ENCODE measurements around the gene CHID1. TPM values are rescaled to one million over a fixed set of nuclear protein-coding genes. Genes with fewer than 3 reads are reported as not detected.

Gene CHID1
- polyA plus RNA-seq, 12 donors = 45.9 to 70.1 (median 58.2) TPM; not detected in 1

DNA sequence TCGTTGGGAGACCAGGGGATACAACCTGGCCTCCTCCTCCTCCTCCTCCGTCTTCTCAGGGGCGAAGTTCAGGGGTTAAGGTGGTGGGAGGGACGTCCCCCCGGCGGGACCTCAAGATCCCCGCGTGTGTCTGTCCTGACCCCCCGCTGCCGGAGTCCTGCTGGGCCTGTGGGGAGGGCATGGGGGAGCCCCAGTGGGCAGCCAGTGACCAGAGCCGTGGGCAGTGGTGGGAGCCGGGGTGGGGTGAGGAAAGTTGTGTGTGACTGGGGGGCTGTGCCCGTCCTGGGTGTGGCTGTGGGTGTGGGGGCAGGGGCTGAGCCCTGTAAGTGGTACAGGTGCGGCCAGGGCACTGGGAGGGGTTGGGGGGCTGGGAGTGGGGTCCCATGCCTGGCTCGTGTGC lies 57.8 kb downstream of the CHID1 start:
- no peak for DNase-seq

DNA sequence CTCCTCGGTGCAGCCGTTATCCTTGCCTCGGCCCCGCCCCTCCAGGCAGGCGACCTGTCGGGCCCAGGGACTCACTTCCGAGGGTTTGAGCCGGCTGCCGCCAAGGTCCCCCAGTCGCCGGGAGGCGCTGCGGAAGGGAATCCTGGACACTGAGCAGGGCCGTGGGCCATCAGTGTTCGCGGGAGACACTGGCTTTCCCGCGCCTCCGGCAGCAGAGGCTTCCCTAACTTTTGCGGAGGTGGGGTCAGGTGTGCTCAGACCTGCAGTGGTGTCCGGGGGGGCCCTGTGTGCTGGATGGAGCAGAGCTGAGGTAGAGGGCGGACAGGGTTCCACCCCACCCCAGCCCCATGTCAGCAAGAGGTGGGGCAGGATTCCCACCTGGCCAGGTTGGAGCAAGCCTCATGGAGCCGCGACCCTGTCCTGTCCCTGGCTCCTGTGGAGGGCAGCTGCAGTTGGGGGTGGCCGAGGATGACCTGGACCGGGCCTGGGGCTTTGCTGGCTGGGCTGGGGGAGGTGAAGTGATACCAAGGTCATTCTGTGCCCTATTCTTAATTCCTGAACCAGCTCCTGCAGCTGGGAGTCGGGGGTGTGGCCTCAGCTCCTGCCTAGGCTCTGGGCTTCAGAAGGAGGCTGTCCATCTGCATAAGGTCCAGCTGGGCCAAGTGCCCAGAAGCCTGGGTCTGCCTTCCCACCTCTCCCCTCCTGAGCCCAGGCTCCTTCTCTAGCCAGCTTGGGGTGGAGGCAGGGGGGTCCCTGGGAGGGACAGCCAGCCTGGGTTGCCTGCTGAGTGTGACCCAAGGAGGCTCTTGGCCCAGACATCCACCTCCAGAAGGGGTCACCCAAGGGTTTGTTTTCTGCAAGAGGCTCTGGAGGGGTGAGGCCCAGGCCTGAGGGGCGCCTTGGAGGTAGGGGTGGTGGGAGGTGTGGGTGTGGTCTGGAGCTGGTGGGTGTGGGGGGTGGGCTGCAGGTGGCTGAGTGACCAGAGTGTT lies 59.5 kb downstream of the CHID1 start:
- no peak for DNase-seq

DNA sequence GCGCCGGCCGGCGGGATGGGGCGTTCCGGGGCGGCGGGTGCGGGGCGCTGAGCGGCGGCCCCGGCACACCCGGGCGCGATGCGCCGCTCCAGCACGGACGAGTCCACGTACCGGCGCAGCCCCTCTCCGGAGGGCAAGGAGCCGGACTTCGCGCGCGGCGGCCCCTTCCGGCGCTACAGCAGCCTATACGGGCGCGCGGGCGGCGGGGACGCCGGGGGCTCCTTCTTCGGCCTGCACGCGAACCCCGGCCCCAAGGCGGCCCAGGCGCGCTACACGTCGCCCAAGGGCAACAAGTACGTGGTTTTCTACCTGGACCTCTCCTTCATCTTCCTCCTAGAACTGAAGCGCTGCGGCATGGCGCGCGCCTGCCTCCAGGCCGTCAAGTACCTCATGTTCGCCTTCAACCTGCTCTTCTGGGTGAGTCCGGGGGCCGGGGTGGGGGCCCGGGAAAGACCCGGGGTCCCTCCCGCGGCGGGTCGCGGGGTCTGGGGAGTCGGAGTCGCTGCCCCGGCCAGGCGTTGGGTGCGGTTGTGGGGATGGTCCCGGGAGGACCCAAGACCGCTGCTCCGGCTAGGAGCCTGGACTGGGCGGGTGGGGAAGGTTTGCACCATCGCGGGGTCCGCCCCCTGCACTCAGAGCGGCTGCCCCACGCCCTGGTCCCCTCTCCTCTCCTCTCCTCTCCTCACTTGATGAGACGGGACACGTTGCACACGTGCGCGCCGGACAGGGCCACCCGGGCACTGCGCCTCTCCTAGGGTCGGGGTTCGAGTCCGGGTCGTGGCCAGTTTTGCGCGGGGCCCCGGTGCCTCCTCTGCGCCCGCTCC lies 60.4 kb downstream of the CHID1 start:
- no peak for DNase-seq

DNA sequence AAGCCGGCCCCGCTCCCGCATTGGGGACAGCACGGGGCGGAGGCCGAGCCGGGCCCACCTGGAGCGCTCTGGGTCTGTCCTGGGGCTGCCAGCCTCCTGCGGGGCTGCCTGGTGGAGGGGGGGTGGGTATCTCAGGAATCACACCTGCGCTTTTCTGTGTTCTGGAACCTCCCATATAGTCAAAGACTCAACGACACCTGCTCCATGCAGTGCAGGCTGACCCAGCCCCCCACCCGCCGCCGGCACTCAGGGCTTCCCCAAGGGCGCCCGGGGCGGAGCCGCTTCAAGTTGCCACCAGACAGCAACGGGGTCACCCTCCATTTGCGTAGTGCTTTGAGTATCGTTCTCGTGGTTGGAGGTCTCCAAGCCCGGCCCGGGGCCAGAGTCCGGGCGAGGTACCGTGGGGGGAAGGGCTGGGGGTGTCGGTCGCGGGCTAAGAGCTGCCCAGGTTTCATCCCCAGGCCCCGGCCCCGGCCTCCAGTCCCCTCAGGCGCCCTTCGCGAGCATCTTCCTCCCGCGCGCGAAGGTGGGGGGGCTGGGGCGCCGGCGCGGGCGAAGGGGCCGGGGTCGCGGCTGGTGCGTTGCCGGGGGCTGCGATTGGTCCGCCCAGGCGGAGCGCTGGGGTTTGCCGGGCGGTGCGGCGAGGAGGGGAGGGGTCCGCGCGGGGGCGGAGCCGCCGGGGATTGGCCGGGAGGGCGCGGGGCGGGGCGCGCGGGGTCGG lies 61.3 kb downstream of the CHID1 start:
- DNase-seq = no peak

DNA sequence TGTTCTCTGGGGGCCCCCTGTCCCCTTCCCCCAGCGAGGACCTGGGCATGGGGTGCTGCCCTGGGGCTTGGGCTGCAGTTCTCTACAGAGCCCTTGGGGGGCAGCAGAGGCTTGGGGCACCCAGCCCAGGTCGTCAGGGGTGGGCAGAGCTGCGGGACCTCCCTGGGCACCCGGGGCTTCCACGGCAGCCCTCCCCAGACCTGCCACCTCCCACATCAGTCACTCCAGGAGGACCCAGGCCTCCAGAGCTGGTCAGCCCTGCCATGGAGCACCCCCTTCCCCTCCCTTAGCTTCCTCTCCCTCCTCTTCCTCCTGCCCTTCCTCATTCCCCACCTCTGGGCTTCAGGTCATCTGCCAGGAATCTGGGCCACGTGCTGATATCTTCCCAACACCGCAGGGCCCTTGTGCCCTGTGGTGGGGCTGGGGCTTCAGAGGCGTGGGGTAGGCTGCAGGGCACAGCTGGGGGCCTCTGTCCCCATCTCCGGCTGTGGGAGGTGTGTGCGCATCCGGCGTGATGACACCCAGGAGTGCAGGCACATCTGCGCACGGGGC lies 62.2 kb downstream of the CHID1 start:
- no peak for DNase-seq

DNA sequence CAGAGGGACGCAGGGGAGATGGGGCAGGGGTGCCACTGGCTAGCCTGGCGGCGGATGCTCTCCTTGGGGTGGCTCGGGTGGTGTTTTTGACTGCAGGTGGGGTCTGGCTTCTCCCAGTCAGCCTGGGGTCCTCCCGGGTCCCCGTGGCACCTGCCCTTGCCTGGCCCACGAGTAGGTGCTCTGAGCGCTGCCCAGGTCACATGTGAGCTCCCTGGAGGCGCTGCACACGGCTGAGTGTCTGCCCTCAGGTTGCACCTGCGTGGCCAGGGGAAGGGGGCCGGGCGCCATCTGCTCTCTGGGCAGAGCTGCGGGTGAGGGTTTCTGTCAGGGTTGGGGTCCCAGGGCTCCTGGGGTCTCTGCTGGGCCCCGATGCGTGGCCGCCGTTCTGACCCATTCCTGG lies 62.7 kb downstream of the CHID1 start:
- no peak for DNase-seq

DNA sequence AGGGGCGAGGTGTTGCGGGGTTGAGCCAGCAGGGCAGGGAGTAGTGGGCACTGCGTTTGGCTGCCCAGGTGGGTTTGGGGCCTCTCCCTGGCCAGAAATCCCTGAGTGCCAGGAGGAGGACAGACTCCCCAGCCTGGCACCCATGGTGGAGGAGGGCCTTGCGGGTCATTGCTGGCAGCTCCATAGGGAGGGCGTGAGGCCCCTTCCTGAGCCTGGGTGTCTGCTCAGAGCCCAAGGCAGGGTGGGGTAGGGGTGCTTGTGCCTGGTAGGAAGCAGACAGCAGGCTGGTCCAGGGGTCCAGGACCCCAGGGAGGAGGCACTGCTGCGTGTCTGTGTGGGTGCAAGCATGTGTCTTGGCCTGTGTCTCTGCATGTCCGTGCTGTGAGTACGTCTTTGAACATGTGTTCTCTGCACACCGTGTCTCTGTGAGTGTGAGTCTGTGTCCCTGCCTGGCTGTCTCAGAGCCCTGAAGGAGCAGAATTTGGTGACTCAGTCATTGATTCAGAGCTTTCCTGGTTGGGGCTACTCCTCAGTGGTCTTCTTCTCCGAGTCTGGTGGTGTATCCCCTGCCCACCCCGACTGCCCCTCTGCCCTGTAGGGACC lies 64.0 kb downstream of the CHID1 start:
- DNase-seq = no peak

DNA sequence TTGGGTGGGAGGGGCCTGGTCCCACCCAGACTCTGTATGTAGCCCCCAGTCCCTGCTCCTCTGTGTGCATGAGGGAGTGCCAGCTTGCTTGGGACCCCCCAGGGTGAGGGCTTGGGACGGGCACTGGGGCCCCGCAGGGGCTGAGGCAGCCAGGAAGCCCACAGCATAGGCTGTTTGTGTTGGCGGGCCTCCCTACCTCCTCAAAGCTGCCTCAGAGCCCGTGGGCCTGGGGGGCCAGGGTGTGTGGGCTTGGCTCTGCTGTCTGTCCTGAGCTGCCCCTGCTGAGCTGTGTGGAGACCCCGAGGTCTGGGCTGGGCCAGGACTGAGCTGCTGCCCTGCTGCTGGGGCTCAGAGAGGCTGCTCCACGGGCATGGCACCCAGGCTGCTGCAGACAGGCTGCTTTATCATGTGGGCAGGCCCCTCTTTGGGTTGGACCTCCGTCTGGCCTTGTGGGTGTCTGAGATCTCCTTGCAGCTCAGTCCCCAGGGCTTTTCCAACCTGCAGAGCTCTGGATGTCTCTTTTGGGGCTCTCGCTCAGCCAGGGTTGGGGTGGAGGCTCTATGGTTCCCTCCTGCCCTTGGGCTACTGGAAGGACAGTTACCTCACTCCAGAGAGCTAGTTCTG lies 64.6 kb downstream of the CHID1 start:
- DNase-seq = no peak

DNA sequence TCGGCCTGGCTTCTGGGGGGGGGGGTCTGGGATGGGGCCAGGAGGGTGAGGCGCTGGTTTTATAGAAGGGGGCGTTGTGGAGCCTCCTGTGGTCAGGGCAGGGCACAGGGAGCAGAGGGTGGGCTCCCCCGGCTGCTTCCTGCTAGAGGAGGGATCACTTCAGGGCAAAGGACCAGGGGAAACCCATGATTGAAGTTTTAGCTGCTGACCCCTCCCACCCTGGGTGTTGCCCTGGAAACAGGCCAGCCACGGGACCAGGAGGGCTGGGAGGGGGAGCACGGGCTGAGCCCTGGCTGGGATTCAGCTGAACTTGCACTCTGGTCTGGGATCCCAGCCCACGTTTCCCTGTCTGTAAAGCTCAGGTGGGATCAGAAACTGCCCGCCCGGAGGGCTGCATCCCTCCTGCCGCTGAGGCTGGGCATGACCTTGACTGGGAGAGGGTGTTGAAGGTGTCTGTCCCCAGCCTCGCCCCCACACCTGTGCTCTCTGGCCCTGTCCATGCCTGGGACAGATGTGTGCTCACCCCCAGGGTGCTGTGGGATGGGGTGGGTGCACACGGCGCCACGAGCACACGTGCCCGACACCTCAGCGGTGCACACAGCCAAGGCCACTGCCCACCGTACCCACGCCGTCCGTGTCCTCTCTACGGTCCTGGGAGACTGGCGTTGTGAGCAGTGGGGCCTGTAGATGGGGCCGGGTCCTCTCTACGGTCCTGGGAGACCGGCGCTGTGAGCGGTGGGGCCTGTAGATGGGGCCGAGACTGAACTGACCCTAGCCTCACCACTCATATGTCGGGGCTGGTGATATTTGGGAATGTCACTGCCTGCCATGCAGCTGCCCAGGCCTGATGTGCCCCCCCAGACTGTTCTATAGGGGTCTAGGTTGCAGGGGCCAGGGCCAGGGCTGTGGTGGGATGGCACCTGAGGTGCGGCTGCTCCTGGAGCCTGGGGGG lies 65.6 kb downstream of the CHID1 start:
- peak; percentile 93 for DNase-seq

DNA sequence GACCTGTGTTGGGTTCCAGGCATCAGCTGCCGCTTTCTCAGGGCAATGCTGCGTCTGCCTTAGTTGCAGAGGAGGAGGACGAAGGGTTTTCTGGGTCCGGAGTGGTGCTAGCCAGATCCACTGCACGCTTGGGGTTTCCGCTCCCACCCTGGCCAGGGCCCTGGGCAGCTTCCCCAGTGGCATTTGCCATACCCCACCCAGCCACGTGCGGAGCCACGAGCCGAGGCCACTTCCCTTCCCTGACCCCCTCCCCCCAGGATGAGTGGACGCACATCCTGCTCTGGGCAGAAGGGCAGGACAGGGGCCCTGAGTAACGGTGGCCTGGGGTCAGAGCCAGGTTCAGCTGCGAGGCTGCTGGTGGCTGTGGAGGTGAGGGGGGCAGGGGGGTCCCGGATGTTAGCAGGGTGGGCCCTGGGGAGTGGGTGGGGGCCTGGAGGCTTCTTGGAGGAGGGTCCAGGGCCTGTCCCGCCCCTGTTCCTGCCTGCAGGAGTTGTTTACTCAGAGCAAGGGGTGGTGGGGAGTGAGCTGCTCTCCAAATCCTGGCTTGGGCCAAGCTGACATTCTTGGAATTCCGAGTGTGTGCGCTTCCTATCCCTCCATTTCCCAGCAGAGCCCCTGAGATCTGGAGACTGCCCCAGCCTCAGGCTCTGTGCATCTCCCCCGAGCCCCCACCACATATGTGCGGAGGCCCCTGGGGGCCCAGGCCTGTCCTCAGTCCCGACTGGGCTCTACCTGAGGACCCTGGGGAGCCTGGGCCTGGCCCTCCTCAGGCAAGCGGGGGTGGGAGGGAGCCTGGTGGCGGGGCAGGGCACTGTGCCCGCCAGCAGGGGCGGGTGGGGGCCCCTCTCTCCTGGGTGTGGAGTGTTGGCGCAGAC lies 66.6 kb downstream of the CHID1 start:
- DNase-seq = peak; percentile 84

DNA sequence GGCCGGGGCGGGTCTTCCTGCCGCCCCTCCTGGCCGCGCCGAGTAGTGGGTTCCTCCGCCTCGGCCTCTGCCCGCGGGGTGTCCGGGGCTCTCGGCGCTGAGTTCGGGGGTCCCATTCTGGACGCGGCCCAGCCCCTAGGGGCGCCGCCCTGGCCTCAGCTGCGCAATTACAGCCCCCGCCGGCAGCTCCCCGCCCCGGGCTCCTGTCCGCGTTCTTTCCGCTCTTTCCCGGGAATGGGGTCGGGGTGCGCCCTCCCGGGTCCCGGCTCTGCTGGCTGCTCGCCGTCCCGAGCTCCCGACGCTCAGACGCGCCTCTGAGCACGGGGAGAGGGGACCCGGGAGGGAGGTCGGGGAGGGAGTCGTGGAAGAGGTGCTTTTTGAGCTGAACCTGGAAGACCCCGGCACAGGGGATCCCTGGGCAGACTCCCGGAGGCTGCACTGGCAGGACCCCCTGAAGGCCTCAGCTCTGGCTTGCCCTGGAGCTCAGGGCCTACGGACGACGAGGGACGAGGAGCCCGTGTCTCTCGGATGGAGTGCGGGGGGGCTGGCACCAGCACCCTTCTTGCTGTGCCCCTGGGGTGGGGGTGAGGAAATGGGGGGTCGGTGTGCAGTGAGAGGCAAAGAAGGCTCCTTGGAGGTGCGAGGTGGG lies 67.4 kb downstream of the CHID1 start:
- DNase-seq = no peak

DNA sequence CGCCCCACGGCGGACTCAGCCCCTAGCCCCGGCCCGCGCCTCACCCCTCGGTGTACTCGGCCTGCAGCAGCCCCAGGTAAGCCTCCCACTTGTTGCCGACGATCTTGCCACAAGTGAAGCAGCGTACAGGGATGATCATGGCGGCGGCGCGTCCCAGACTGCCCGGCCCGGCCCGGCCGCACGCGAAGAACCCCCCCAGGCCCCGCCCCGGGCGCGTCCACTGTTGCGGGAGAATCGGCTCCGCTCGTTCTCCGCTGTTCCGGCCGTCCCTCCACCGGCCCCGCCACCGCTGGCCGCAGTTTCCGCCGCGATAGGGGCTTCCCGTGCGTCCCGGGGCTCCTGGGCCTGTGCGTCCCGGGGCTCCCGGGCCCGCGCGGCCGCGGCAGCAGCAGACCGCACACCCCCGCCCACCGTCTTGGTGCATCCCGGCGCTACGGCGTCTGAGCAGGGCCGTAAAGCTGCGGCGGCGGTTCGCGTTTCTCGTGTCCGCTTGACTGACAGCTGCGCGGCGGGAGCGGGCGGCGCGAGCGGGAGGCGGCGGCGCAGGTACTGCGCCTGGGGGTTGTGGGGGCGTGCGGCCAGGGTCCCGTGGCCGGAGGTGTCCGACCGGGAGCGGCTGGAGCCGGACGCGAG lies 68.1 kb downstream of the CHID1 start, which contains the start of the genes POLR2L and TSPAN4:
POLR2L (minus strand) TSS at position 160 of the 633 bp plus-strand sequence; CDS start at position 139, 21 bp downstream.
TSPAN4 (plus strand) TSS at position 483 of the 633 bp plus-strand sequence. CDS start 7,453 bp downstream, outside the sequence.
- DNase-seq = peak; percentile 89

DNA sequence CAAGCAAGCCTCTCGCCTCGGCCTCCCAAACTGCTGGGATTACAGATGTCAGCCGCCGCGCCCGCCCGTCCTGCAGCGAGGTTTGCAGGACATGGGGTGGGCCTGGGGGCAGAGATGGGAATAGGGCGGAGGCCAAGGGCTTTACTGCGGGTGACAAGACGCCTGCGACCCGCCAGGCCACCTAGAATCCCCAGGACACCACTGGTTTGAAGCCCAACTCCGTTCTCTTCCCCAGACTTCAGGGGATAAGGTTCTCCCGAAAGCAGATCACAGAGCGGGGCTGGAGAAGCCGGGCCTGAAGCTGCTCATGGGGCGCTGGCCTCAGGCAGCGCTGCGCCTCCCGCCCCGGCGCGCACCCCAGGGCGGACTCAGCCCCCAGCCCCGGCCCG lies 68.6 kb downstream of the CHID1 start:
- no peak for DNase-seq

DNA sequence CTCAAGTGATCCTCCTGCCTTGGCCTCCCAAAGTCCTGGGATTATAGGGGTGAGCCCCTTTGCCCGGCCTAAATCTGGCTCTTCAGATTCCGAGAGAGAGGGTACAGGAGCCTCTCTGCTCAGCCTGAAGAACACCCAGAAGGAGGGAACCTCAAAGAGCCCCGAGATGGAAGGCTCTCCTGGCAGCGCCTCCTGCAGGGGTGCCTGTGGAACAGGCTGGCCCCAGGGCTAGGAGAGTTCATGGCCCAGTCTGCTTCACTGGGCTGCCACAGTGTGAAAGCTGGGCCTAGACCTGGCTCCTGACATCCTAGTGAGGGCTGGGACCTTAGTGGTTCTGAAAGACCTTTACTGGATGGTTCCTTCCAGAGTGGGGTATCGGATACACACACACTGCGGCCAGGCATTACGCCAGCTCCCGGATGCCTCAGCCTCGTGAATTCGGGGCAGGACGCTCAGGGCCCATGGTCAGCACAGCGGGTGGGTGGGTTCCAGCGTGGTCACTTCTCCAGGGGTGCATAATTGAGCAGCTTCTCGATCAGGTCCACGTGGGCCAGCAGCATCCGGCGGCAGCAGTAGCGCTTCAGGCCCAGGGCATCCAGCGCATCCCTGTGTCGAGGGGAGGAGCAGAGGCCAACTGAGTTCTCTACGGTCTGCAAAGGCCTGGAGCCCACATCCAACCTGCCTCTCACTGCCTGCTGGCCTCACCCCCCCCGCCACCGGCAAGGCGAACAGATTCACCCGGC lies 70.6 kb downstream of the CHID1 start:
- no peak for DNase-seq

DNA sequence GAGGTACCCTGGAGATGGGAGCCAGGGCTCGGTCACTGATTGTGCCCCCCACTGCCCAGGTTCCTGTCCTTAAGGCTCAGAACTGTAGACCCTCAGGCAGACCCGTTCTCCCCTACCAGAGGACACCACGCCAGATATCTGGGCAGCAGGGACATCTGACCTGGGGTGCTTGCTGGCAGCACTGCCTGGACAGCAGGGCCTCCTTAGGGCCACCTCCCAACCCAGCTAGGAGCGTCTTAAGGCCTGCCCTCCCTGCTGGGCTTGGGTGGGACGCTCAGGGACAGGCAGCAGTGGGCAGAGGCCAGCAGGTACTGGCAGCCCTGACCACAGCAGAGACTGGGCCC lies 71.4 kb downstream of the CHID1 start:
- no peak for DNase-seq

DNA sequence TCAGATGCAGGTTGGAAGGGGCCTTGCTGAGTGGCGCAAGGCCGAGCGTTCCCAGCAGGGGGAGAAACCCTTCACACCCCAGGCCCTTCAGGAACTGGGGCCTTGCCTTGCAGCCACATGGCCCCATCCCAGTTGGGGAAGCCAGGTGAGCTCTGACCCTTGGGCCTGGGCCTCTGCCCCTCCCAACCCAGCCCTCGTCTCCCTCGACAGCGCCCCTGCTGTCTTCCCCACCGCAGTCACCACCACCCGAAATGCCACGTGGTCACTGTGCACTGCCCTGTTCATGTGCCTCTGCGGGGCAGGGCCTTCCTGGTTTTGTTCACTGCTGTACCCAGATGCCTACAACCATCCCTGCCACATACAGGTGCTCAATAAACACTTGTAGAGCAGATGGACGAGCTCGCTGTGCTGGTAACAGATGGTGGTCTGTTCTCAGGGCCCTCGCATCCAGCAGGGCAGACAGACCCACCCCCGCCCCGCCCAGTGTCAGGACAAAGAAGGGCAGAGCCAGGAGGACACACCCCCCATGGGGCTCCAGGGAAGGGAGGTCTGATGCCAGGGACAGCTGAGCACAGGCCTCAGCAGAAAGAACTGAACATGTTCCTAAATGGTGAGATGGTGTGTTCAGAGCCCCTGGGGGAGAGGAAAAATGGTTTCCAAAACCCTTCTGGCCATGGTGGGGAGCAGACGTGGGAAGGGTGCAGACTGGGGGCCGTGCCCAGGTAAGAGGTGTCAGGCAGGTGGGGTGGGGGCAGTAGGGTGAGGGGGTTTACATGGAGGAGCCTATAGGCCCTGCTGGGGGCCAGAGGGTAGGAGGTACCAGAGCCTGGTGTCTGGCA lies 72.0 kb downstream of the CHID1 start:
- DNase-seq = no peak

Data from muscle of arm (tissue), 12 donors.